GM11168 (cell line): Measurements from ENCODE around the gene TRIM7.
"Not testable (repeated sequence)": the region's sequence is repeated elsewhere in the genome, so short reads cannot be mapped to it uniquely, and the experiment has no call there.

Experiments
- in situ Hi-C: fragments of 300-500 bp; cut with MboI; formaldehyde crosslinking; loops from one replicate; pipeline ENCODE4 v1.12.0; 2022; ENCODE audit warnings: low sequenced_read_pairs; ENCODE audit not compliant: unreplicated experiment

TRIM7 gene

DNA sequence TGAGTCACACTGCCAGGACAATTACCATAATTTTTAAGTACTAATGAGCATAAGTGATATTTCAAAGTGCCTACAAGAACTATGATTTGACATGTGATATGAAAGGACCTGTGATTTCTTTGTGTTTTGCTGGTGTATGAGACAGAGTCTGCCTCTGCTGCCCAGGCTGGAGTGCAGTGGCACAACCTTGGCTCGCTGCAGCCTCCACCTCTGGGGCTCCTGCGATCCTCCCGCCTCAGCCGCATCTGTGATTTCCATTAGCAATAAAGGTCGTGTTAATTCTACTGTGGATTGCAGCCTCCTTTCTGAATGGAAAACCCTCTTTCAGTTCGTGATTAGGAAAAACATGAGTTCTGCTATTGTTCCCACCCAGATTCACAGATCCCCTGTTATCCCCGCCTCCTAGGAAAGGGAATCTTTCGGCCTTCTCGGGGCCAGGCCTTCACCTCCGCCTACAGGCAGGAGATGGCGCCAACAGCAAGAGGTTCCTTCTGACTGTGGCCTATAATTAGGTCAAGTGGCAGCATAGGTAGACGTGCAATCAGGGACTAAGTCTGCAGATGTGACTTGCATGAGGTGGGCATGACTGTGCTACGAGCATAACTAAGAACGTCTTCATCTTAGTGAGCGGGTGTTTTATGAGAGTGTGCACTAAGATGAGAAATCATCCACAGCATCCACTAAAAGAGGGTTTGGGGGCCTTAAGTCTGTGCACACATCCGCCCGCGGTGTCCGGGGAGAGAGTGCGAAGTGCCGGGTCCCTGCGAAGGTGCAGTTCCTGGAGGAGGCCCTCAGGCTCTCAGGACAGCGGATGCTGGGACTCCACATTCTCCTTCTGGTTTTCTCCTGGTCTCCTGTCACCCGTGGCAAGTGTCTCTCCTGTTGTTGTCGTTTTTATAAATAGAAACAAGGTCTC lies 23.1 kb downstream of the TRIM7 start:
- in situ Hi-C loops, result loop anchor here (5.0 kb wide), 1 partner anchor 80 kb away; no protein-coding TSS in a partner anchor

GRCh38 chr5:181177559-181177958 lies 27.4 kb downstream of the TRIM7 start:
- in situ Hi-C loops, result not testable (repeated sequence)

GRCh38 chr5:181176254-181176952 lies 28.6 kb downstream of the TRIM7 start:
- in situ Hi-C loops, result no loop called here

- in situ Hi-C loops, result loop anchor here (5.0 kb wide), 1 partner anchor 49 kb away; the partner anchor contains the start of gene TRIM41
Observed at GRCh38 chr5:181173420-181174342, 31.3 kb downstream of the TRIM7 start.

- in situ Hi-C loops, result loop anchor here (5.0 kb wide), 1 partner anchor 49 kb away; the partner anchor contains the start of gene TRIM41
Observed at GRCh38 chr5:181173027-181173419, 32.0 kb downstream of the TRIM7 start.

DNA sequence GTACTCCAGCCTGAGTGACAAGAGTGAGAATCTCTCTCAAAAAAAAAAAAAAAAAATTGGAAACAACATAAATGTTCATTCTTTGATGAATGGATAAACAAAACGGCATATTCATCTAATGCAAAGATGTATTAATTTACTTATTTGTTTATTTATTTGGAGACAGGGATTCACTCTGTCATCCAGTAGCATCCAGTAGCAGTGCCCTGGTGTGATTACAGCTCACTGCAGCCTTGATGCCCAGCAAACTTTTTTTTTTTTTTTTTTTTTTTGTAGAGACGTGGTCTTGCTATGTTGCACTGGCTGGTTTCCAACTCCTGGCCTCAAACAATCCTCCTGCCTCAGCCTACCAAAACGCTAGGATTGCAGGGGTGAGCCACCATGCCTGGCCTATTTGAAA lies 33.2 kb downstream of the TRIM7 start:
- in situ Hi-C loops, result loop anchor here (5.0 kb wide), 1 partner anchor 51 kb away; the partner anchor contains the start of gene TRIM41

GRCh38 chr5:181170996-181171395 lies 34.0 kb downstream of the TRIM7 start:
- in situ Hi-C loops, result loop anchor here (5.0 kb wide), 1 partner anchor 51 kb away; the partner anchor contains the start of gene TRIM41

DNA sequence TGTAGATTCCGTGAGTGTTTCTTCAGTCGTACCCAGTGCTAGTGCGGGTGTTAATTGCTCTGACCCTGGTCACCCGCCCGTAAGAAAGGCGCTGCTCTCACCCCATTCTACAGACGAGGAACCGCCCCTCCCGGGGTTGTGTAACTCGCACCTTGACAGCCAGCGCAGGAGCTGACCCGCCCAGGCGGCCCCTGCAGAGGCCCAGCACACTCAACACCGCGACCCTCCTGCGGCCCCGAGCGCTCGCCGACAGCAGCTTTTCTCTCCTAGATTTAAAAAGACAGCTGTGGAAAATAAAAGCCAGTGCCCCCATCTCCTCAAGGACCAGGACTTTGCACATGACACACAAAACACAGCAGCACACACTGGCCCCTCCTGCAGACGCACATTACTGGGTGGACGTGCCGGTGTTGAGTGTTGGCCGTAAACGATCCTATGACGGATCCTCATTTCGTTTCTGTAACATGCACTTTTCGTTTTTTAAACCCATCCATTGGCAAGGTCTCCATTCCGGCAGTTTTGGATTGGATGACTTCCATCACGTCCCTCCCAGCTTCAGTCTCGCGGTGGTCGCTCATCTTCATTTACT lies 34.7 kb downstream of the TRIM7 start:
- in situ Hi-C loops, result loop anchor here (5.0 kb wide), 1 partner anchor 52 kb away; the partner anchor contains the start of gene TRIM41

GRCh38 chr5:181169459-181170236 lies 35.3 kb downstream of the TRIM7 start:
- in situ Hi-C loops, result loop anchor here (5.0 kb wide), 1 partner anchor 53 kb away; the partner anchor contains the start of gene TRIM41

DNA sequence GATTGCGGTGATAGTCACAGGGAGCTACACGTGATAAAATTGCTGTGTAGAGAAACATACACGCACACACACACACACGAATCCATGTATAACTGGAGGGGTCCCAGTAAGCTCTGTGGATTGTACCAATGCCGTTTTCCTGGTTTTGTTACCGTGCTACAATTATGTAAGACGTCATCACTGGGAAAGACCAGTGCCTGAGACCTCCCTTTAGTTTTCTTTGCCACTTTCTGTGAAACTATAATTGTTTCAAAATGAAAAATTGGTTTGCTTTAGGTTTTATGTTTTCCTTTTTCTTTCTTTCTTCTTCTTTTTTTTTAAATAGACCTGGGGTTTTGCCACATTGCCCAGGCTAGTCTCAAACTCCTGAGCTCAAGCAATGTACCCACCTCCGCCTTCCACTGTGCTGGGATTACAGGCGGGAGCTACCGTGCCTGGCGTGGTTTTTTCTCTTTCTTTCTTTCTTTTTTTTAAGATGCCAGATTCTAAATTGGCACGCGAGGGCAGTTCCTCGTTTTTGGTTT lies 36.3 kb downstream of the TRIM7 start:
- in situ Hi-C loops, result no loop called here

DNA sequence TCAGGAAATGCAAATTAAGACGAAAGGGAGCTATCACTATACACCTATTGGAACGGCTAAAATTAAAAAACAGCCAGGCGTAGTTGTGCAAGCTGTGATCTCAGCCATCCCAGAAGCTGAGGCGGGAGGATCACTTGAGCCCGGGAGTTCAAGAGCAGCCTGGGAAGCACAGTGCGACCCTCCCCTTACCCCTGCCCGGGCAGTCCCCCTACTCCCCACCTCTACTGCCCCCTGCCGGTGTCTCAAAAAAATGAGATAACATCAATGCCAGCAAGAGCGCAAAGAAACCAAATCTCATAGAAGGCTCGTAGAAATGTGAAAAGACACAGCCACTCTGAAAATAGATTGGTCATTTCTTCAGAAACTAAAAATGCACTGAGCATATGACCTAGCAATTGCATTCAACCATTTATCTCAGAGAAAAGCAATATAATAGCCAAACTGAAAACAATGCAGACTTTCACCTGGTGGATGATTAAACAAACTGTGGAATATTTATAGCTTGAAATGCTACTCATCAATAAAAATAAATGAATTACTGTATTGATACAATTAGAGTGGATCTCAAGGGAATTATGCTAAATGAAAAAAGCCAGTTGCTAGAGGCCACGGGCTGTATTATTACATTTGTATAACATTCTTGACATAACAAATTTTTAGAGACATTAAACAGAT lies 37.0 kb downstream of the TRIM7 start:
- in situ Hi-C loops, result no loop called here

DNA sequence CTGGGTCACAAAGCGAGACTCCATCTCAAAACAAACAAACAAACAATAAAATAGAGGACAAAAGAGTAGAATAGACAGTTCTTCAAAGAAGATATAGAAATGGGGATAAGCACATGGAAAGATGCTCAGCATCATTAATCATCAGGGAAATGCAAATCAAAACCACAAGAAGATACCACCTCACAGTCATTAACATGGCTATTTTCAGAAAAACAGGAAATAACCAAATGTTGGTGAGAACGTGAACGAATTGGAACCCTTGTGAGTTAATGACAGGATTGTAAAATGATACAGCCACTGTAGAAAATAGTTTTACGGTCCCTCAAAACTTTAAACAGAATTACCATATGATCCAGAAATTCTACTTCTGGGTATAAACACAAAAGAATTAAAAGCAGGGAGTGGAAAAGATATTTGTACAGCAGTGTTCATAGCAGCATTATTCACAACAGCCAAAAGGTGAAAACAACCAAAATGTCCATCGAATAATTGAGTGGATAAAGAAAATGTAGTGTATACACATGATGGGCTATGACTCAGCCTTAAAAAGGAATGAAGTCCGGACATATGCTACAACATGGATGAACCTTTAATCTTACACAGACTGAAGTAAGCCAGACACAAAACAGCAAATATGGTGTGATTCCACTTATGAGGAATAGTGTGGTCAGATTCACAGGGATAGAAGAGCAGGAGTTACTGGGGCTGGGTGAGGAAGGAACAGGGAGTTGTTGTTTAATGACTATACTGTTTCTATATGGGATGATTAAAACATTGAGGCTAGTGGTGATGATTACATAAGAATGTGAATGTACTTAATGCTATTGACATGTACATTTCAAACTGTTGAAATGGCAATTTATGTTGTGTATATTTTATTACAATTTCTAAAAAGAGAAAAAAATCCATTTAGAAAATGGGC lies 37.9 kb downstream of the TRIM7 start:
- in situ Hi-C loops, result no loop called here

GRCh38 chr5:181164076-181164952 lies 40.7 kb downstream of the TRIM7 start:
- in situ Hi-C loops, result no loop called here

GRCh38 chr5:181163487-181164075 lies 41.4 kb downstream of the TRIM7 start:
- in situ Hi-C loops, result no loop called here

DNA sequence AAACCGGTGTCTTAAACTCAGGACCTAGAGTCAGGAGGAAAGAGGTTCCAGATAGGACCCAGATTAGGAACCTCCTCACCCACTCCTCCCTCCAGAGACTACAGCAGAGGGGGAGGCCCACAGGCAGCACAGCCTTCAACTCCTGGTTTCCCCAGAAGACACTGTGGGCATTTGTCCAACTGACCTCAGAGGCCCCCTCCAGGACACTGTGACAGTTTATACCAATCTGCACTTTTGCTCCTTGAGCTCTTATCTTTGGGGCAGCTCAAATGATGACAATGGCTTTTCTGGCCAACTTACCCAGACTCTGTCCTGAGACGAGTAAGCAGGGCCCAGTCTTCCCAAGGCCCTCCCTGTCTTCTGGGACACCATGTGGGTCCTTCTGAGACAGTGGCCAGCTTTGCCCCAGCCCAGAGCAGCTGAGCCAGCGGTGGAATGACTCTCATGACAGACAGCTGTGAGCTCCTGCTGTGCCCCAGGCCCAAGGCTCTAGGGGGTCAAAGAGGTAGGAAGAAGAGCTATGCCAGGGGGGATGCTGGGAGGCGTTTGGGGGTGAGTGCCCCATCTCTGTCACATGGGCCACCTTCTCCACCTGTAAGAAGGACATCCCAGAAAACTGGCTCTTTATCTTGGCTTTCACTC lies 43.3 kb downstream of the TRIM7 start:
- in situ Hi-C loops, result no loop called here
